Occipital lobe (tissue), 2 donors: ENCODE results near the gene ACE. TPM values are rescaled to one million over a fixed set of nuclear protein-coding genes. Genes with fewer than 3 reads are reported as not detected.

Experiments
- DNase-seq: peaks from one replicate; lab custom pipeline; 2025; lab: John Stamatoyannopoulos, UW
- total RNA-seq: library from RNA; depleted of rRNA; stranded (reverse); fragments of >200 nt; gene quantifications from one replicate; pipeline ENCODE4 v1.2.3, GENCODE V29; 2014

ACE gene
- total RNA-seq, 1 donor from 2014 or later: 5.3 TPM

- DNase-seq: no peak
Observed at GRCh38 chr17:63474586-63475460, 2.0 kb upstream of the ACE start.

GRCh38 chr17:63475491-63476412 is 1.1 kb upstream of the ACE start:
- no peak for DNase-seq

GRCh38 chr17:63476459-63476853 is 405 bp upstream of the ACE start:
- no peak for DNase-seq

- no peak for DNase-seq
Observed at GRCh38 chr17:63477480-63478440, 899 bp downstream of the ACE start.

GRCh38 chr17:63478814-63479494 is 2.1 kb downstream of the ACE start:
- DNase-seq: no peak

GRCh38 chr17:63479495-63480184 is 2.8 kb downstream of the ACE start:
- DNase-seq: no peak

GRCh38 chr17:63480192-63480784 is 3.4 kb downstream of the ACE start:
- no peak for DNase-seq

- no peak for DNase-seq
Observed at GRCh38 chr17:63480826-63481487, 4.1 kb downstream of the ACE start.

- no peak for DNase-seq
Observed at GRCh38 chr17:63481488-63481870, 4.6 kb downstream of the ACE start.

- no peak for DNase-seq
Observed at GRCh38 chr17:63482509-63482908, 5.6 kb downstream of the ACE start.

GRCh38 chr17:63483038-63483437 is 6.2 kb downstream of the ACE start:
- DNase-seq: no peak

GRCh38 chr17:63483655-63484575 is 7.1 kb downstream of the ACE start:
- DNase-seq: no peak

GRCh38 chr17:63486317-63487013 is 9.6 kb downstream of the ACE start:
- no peak for DNase-seq

GRCh38 chr17:63487014-63487339 is 10.1 kb downstream of the ACE start:
- DNase-seq: no peak

GRCh38 chr17:63488851-63489250 is 12.0 kb downstream of the ACE start:
- DNase-seq: no peak

GRCh38 chr17:63489291-63489690 is 12.4 kb downstream of the ACE start:
- DNase-seq: no peak

- DNase-seq: no peak
Observed at GRCh38 chr17:63490329-63490728, 13.5 kb downstream of the ACE start.
